Mesodermal cell (in vitro differentiated cells): ENCODE data around the gene MARK2.

Experiments
- H3K27ac ChIP-seq: 2 replicates; pipeline ENCODE4 v1.7.0; 2013; ENCODE audit warnings: mild to moderate bottlenecking, low read depth, low read length, moderate library complexity; ENCODE audit not compliant: severe bottlenecking
- H3K36me3 ChIP-seq: 2 replicates; pipeline ENCODE4 v1.7.1; 2013; ENCODE audit warnings: mild to moderate bottlenecking, low read length, moderate library complexity; ENCODE audit not compliant: control insufficient read depth, insufficient read depth
- H3K4me1 ChIP-seq: one replicate; pipeline ENCODE4 v1.7.1; 2013; ENCODE audit warnings: mild to moderate bottlenecking, low read length; ENCODE audit not compliant: insufficient read depth, control insufficient read depth, poor library complexity, severe bottlenecking
- H3K4me3 ChIP-seq: 2 replicates; pipeline ENCODE4 v1.7.0; 2013; ENCODE audit warnings: low read length, control low read depth, mild to moderate bottlenecking; ENCODE audit not compliant: insufficient read depth, poor library complexity, severe bottlenecking; ENCODE audit errors: extremely low read depth
- H3K9me3 ChIP-seq: 2 replicates; pipeline ENCODE4 v1.7.1; 2013; ENCODE audit warnings: mild to moderate bottlenecking, low read length, moderate library complexity; ENCODE audit not compliant: control insufficient read depth
- WGBS, 2 experiments: methylation state at CpG; one replicate each; pipeline ENCODE4 v1.1.5; 2013; ENCODE audit warnings: missing lambda C conversion rate in 2 of 2; ENCODE audit not compliant: insufficient coverage in 2 of 2; 5-methylcytosine and 5-hydroxymethylcytosine counted together

The MARK2 gene

DNA sequence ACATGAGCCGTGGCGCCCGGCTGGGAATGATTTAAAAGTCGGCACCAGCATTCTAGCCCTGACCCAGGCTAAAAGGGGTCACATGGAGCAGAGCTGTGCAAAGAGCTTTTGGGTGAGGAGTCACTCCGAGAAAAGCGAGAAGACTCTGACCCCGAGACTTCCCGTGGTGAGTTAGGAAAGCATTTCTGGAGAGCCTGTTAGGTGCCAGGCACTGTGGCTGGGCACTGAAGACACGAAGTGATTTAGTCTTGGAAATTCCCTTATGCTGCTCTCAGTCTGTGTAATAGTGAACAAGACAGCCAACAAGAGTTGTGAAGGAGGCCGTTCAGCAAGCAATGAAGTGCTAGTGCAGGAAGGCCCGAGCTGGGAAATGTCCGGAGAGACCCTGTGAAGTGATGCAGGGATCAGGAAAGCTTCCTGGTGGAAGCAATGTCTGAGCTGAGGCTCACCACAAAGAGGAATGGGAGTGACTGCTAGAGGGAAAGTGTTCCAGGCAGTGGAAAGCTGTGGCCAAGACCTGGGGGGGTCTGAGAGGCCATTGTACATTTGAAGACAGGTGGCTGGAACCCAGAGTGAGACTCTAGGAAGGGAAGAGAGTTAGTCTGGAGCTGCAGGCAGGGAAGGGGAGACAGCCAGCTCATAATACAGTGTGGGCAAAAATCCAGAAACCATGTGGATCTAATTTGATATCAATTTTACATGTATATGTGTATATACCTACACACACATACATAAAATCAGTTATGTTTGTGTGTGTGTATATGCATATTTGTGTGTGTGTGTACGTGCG, 31.6 kb downstream of the MARK2 start:
- no peak overlapping the region for H3K4me3 ChIP-seq
- WGBS, 2 experiments = 96% methylated on average over 12 of the region's 14 CpGs

GRCh38 chr11:63871962-63872799, 33.3 kb downstream of the MARK2 start:
- Histone ChIP-seq H3K4me3 (no peak overlapping the region), H3K9me3 (no peaks in the 10 kb centered on the region), H3K36me3 (peaks cover 25% of the 10 kb centered on the region), H3K27ac (peak overlapping the region; percentile 36), H3K4me1 (peaks cover 31% of the 10 kb centered on the region)
- WGBS, 2 experiments = 50 to 67% methylated on average over 5 to 6 of the region's 11 CpGs

More for the DNA sequence above, 31.6 kb downstream of the MARK2 start:
- Histone ChIP-seq H3K4me1 (peaks cover 40% of the 10 kb centered on the region), H3K9me3 (no peaks in the 10 kb centered on the region), H3K27ac (peak overlapping the region; percentile 1), H3K36me3 (peaks cover 31% of the 10 kb centered on the region)

DNA sequence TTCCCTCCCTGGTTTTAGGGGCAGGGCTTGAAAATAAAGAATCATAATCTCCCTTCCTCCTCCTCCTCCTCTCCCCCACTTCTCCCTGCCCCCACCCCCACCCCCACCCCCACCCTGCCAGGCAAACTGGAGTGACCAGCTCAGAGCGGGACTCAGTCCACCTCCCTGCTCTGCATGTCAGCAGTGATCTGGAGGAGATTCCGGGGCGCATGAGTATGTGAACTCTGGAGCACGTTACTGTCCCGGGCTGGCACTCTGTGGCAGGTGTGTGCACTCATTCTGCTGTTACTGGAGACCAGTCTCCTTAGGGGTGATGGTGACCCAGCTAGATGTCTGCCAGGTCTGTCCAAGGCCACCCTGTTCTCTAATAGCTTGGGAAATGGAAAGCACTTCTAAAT, 33.9 kb downstream of the MARK2 start:
- 92 to 93% methylated on average over 4 to 5 of the region's 5 CpGs for WGBS, 2 experiments
- H3K4me1 ChIP-seq = peaks cover 25% of the 10 kb centered on the region
- no peak overlapping the region for H3K27ac ChIP-seq
- peaks cover 23% of the 10 kb centered on the region for H3K36me3 ChIP-seq
- no peaks in the 10 kb centered on the region for H3K9me3 ChIP-seq
- H3K4me3 ChIP-seq = no peak overlapping the region

- Histone ChIP-seq H3K27ac (no peak overlapping the region), H3K4me3 (no peak overlapping the region)
- 96 to 100% methylated on average over 3 to 4 of the region's 5 CpGs for WGBS, 2 experiments
These were observed 34.4 kb downstream of the MARK2 start for GRCh38 chr11:63873311-63873710.

GRCh38 chr11:63874511-63874910, 35.6 kb downstream of the MARK2 start:
- H3K36me3 ChIP-seq = peaks cover 18% of the 10 kb centered on the region
- no peak overlapping the region for H3K4me3 ChIP-seq
- no peak overlapping the region for H3K27ac ChIP-seq
- WGBS, 2 experiments = 95 to 96% methylated on average over 5 to 6 of the region's 6 CpGs
- H3K9me3 ChIP-seq = no peaks in the 10 kb centered on the region
- H3K4me1 ChIP-seq = peaks cover 31% of the 10 kb centered on the region

More at GRCh38 chr11:63873311-63873710, 34.4 kb downstream of the MARK2 start:
- no peaks in the 10 kb centered on the region for H3K9me3 ChIP-seq
- H3K4me1 ChIP-seq = peaks cover 25% of the 10 kb centered on the region
- H3K36me3 ChIP-seq = peaks cover 18% of the 10 kb centered on the region

- Histone ChIP-seq H3K4me1 (peaks cover 30% of the 10 kb centered on the region), H3K36me3 (peaks cover 11% of the 10 kb centered on the region), H3K4me3 (no peak overlapping the region), H3K9me3 (no peaks in the 10 kb centered on the region), H3K27ac (no peak overlapping the region)
- WGBS, 2 experiments = 84 to 93% methylated on average over 4 to 5 of the region's 8 CpGs
These were observed 36.7 kb downstream of the MARK2 start for GRCh38 chr11:63875506-63876065.

DNA sequence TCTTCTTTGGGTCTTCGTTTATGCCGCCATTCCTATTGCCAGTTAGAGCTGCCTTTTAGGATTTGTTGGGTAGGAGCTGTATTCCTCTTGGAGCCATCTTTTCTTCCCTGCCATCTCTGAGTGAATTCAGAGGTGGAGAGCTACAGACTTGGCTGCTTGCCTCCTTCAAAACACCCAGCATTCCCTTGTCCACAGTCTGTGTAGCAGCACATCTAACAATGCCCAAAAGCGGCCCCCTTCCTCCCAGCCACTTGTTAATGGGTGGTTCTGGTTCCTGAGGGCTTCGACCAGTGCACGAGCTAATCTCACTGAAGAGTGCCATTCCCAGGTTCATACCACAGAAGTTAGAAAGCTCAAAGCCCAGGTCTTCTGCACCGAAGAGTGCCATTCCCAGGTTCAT, 37.7 kb downstream of the MARK2 start:
- peaks cover 22% of the 10 kb centered on the region for H3K4me1 ChIP-seq
- no peaks in the 10 kb centered on the region for H3K9me3 ChIP-seq
- H3K27ac ChIP-seq = no peak overlapping the region
- 94 to 100% methylated on average over 3 to 4 of the region's 6 CpGs for WGBS, 2 experiments
- H3K36me3 ChIP-seq = peaks cover 16% of the 10 kb centered on the region
- no peak overlapping the region for H3K4me3 ChIP-seq

- peaks cover 16% of the 10 kb centered on the region for H3K36me3 ChIP-seq
- H3K4me1 ChIP-seq = peaks cover 23% of the 10 kb centered on the region
- H3K9me3 ChIP-seq = no peaks in the 10 kb centered on the region
- WGBS, 2 experiments = 96 to 100% methylated on average over 4 to 6 of the region's 6 CpGs
- H3K4me3 ChIP-seq = no peak overlapping the region
- no peak overlapping the region for H3K27ac ChIP-seq
These were observed 38.8 kb downstream of the MARK2 start for GRCh38 chr11:63877658-63878241.

DNA sequence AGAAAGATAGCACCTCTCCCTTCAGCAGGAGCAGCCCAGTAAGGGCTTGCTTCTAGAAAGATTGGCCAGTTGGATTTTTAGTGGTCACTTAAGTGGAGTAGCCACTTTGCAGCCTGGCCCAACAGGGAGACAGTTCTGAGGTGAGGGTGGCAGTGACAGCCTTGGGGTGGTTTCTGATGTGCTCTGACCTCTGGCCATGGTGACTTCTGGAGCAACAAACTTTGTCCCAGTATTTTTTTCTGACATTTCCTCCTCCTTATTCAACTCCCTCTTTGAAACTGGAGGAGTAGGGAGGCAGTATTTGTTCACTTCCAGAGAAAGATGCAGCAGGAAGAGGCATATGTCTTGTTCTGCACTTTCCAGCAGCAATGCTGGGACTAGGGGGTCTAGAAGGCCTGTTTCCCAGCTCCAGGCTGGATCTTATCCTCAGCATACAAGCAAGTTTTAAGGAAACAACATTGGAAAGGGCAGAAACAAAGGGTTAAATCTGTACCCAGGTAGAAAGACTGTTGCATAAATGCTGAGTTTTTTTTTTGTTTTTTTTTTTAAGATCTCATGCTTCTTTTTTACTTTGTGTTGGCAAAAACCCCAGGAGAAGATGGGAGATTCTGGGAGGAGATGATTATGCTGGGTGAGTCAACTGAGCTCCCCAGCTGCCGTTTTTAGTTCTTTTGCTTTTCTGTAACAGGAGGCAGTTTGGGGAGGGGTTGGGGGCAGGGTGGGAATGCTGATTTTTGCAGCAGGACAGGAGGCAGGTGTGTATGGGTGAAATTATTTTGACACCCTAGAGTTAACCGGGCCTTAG, 40.9 kb downstream of the MARK2 start:
- H3K9me3 ChIP-seq = no peaks in the 10 kb centered on the region
- no peak overlapping the region for H3K4me3 ChIP-seq
- peak overlapping the region; percentile 42 for H3K27ac ChIP-seq
- peaks cover 17% of the 10 kb centered on the region for H3K36me3 ChIP-seq
- H3K4me1 ChIP-seq = peaks cover 19% of the 10 kb centered on the region
- WGBS, 2 experiments = 50 to 60% methylated on average over 1 to 2 of the region's 2 CpGs

DNA sequence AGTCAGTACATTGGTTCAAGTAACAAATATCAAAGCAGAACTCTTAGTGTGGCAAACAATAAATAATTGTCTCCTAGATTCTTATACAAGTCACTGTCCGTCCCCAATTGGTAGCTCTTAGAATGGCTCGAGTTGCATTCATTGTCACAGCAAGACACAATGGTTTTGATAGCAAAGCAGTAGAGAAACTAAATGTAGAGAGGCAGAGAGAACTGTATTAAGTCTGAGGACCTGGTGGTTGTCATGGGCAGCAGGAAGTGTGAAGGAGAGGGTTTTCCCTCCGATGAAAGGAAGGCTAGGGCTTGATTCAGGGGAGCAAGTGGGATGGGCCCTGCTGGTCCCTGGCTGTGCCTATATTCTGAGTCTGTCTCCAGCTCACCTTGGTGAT, 41.5 kb downstream of the MARK2 start:
- Histone ChIP-seq H3K27ac (no peak overlapping the region), H3K9me3 (no peaks in the 10 kb centered on the region)
- WGBS, 2 experiments = 63 to 73% methylated on average over 2 to 3 of the region's 3 CpGs

More for the DNA sequence above, 41.5 kb downstream of the MARK2 start:
- H3K4me3 ChIP-seq = no peak overlapping the region
- peaks cover 19% of the 10 kb centered on the region for H3K4me1 ChIP-seq
- peaks cover 23% of the 10 kb centered on the region for H3K36me3 ChIP-seq
